A673 (cell line): ENCODE measurements around the gene EHD3.

ENCODE experiments used
- CTCF ChIP-seq: fragments of 300-800, 200-600 bp; sonication (generic); conservative IDR thresholded peaks from 2 replicates; pipeline ENCODE4 v1.5.1; 2017; ENCODE audit warnings: low read depth, mild to moderate bottlenecking, antibody characterized with exemption, low read length, moderate library complexity, mixed read lengths
- EZH2 ChIP-seq: fragments of 200-600 bp; sonication (generic); IDR thresholded peaks from 2 replicates; pipeline ENCODE4 v1.6.1; 2017; ENCODE audit warnings: borderline replicate concordance, low read depth, mild to moderate bottlenecking, mixed read lengths, antibody characterized with exemption, low read length; ENCODE audit not compliant: poor library complexity, severe bottlenecking

GRCh38 chr2:31228717-31229116 lies 5.2 kb upstream of the EHD3 start:
- TF ChIP-seq CTCF (no peak), EZH2 (no peak)
